ENCODE measurements around the gene ITGA3. TPM values are rescaled to one million over a fixed set of nuclear protein-coding genes. Genes with fewer than 3 reads are reported as not detected.
A peak's percentile ranks its signal among the peaks of the same experiment; 100 is the strongest.

The ITGA3 gene
- total RNA-seq, 1 experiment from 2014 or later = 195 TPM

- Histone ChIP-seq H3K36me3 (peaks cover 16% of the 10 kb centered on the region), H3K4me3 (no peak overlapping the region), H3K9me3 (replicated peaks) (no peaks in the 10 kb centered on the region), H3K27ac (no peak overlapping the region), H3K27me3 (replicated peaks) (peaks cover 9% of the 10 kb centered on the region), H3K4me1 (replicated peaks) (peaks cover 29% of the 10 kb centered on the region)
- no peak for DNase-seq (ENCODE audit: low read depth in 1 of 2, low spot score in 2 of 2)
Observed at GRCh38 chr17:50112694-50113093, 56.8 kb downstream of the ITGA3 start.

GRCh38 chr17:50113624-50114320 is 57.9 kb downstream of the ITGA3 start:
- Histone ChIP-seq H3K27ac (no peak overlapping the region), H3K27me3 (replicated peaks) (peaks cover 9% of the 10 kb centered on the region), H3K4me3 (no peak overlapping the region), H3K9me3 (replicated peaks) (no peaks in the 10 kb centered on the region), H3K4me1 (replicated peaks) (peaks cover 24% of the 10 kb centered on the region), H3K36me3 (peaks cover 11% of the 10 kb centered on the region)
- no peak for DNase-seq (ENCODE audit: low read depth in 1 of 2, low spot score in 2 of 2)

GRCh38 chr17:50114401-50114800 is 58.5 kb downstream of the ITGA3 start:
- H3K27me3 ChIP-seq (replicated peaks) = peaks cover 9% of the 10 kb centered on the region
- DNase-seq (ENCODE audit: low read depth in 1 of 2, low spot score in 2 of 2) = no peak

GRCh38 chr17:50114849-50115357 is 59.0 kb downstream of the ITGA3 start:
- no peaks in the 10 kb centered on the region for H3K9me3 ChIP-seq (replicated peaks)
- peak in 1 of 2 experiments; percentile 55 for DNase-seq (ENCODE audit: low read depth in 1 of 2, low spot score in 2 of 2)
- H3K27me3 ChIP-seq (replicated peaks) = peaks cover 12% of the 10 kb centered on the region
- H3K4me3 ChIP-seq = no peak overlapping the region
- H3K27ac ChIP-seq = no peak overlapping the region
- peaks cover 24% of the 10 kb centered on the region for H3K4me1 ChIP-seq (replicated peaks)
- peaks cover 8% of the 10 kb centered on the region for H3K36me3 ChIP-seq

More at GRCh38 chr17:50114401-50114800, 58.5 kb downstream of the ITGA3 start:
- peaks cover 24% of the 10 kb centered on the region for H3K4me1 ChIP-seq (replicated peaks)
- peaks cover 8% of the 10 kb centered on the region for H3K36me3 ChIP-seq
- no peaks in the 10 kb centered on the region for H3K9me3 ChIP-seq (replicated peaks)
- H3K4me3 ChIP-seq = no peak overlapping the region
- no peak overlapping the region for H3K27ac ChIP-seq

- H3K27me3 ChIP-seq (replicated peaks) = peaks cover 14% of the 10 kb centered on the region
- no peak overlapping the region for H3K4me3 ChIP-seq
- no peaks in the 10 kb centered on the region for H3K9me3 ChIP-seq (replicated peaks)
- peaks cover 24% of the 10 kb centered on the region for H3K4me1 ChIP-seq (replicated peaks)
- H3K27ac ChIP-seq = no peak overlapping the region
- H3K36me3 ChIP-seq = peaks cover 5% of the 10 kb centered on the region; the same call in 1 of the 2 replicates
- no peak for DNase-seq (ENCODE audit: low read depth in 1 of 2, low spot score in 2 of 2)
Observed at GRCh38 chr17:50115756-50116155, 59.8 kb downstream of the ITGA3 start.

GRCh38 chr17:50117202-50118051 is 61.5 kb downstream of the ITGA3 start:
- DNase-seq (ENCODE audit: low read depth in 1 of 2, low spot score in 2 of 2) = no peak
- no peaks in the 10 kb centered on the region for H3K9me3 ChIP-seq (replicated peaks)
- H3K4me1 ChIP-seq (replicated peaks) = peaks cover 9% of the 10 kb centered on the region
- peaks cover 14% of the 10 kb centered on the region for H3K27me3 ChIP-seq (replicated peaks)
- no peak overlapping the region for H3K4me3 ChIP-seq
- H3K36me3 ChIP-seq = no peaks in the 10 kb centered on the region
- H3K27ac ChIP-seq = no peak overlapping the region

- DNase-seq (ENCODE audit: low read depth in 1 of 2, low spot score in 2 of 2) = no peak
- Histone ChIP-seq H3K4me1 (replicated peaks) (peaks cover 5% of the 10 kb centered on the region; the same call in 1 of the 2 replicates), H3K27me3 (replicated peaks) (peaks cover 14% of the 10 kb centered on the region), H3K27ac (no peak overlapping the region), H3K4me3 (no peak overlapping the region), H3K36me3 (no peaks in the 10 kb centered on the region), H3K9me3 (replicated peaks) (no peaks in the 10 kb centered on the region)
Observed at GRCh38 chr17:50118076-50118827, 62.3 kb downstream of the ITGA3 start.

GRCh38 chr17:50118828-50119218 is 62.9 kb downstream of the ITGA3 start:
- DNase-seq (ENCODE audit: low read depth in 1 of 2, low spot score in 2 of 2) = no peak
- Histone ChIP-seq H3K27me3 (replicated peaks) (peaks cover 14% of the 10 kb centered on the region), H3K27ac (no peak overlapping the region), H3K36me3 (no peaks in the 10 kb centered on the region), H3K4me1 (replicated peaks) (peaks cover 10% of the 10 kb centered on the region), H3K9me3 (replicated peaks) (no peaks in the 10 kb centered on the region), H3K4me3 (no peak overlapping the region)

GRCh38 chr17:50120475-50121253 is 64.8 kb downstream of the ITGA3 start:
- no peak overlapping the region for H3K4me3 ChIP-seq
- H3K36me3 ChIP-seq = no peaks in the 10 kb centered on the region
- no peak for DNase-seq (ENCODE audit: low read depth in 1 of 2, low spot score in 2 of 2)
- no peaks in the 10 kb centered on the region for H3K9me3 ChIP-seq (replicated peaks)
- no peak overlapping the region for H3K27ac ChIP-seq
- peaks cover 14% of the 10 kb centered on the region for H3K27me3 ChIP-seq (replicated peaks)
- H3K4me1 ChIP-seq (replicated peaks) = peaks cover 12% of the 10 kb centered on the region

GRCh38 chr17:50122945-50123344 is 67.0 kb downstream of the ITGA3 start:
- Histone ChIP-seq H3K4me1 (replicated peaks) (peaks cover 10% of the 10 kb centered on the region), H3K27me3 (replicated peaks) (peaks cover 5% of the 10 kb centered on the region), H3K9me3 (replicated peaks) (no peaks in the 10 kb centered on the region), H3K36me3 (no peaks in the 10 kb centered on the region), H3K27ac (no peak overlapping the region), H3K4me3 (no peak overlapping the region)
- DNase-seq (ENCODE audit: low read depth in 1 of 2, low spot score in 2 of 2) = no peak

- Histone ChIP-seq H3K4me1 (replicated peaks) (peaks cover 10% of the 10 kb centered on the region), H3K9me3 (replicated peaks) (no peaks in the 10 kb centered on the region; the same call in 1 of the 2 replicates), H3K27ac (no peak overlapping the region), H3K4me3 (no peak overlapping the region), H3K36me3 (no peaks in the 10 kb centered on the region), H3K27me3 (replicated peaks) (peaks cover 10% of the 10 kb centered on the region)
- DNase-seq (ENCODE audit: low read depth in 1 of 2, low spot score in 2 of 2) = no peak
Observed at GRCh38 chr17:50123649-50124349, 67.9 kb downstream of the ITGA3 start.

GRCh38 chr17:50125420-50125997 is 69.6 kb downstream of the ITGA3 start:
- Histone ChIP-seq H3K4me3 (no peak overlapping the region), H3K27me3 (replicated peaks) (peaks cover 16% of the 10 kb centered on the region), H3K9me3 (replicated peaks) (no peaks in the 10 kb centered on the region; the same call in 1 of the 2 replicates), H3K36me3 (0 out of 2 replicates have a peak, but pooled peaks cover 2% of the 10 kb centered on the region), H3K4me1 (replicated peaks) (peaks cover 14% of the 10 kb centered on the region), H3K27ac (no peak overlapping the region)
- no peak for DNase-seq (ENCODE audit: low read depth in 1 of 2, low spot score in 2 of 2)
